ENCODE results near the gene STARD10. TPM values are rescaled to one million over a fixed set of nuclear protein-coding genes. Genes with fewer than 3 reads are reported as not detected.

Gene STARD10
- total and polyA plus RNA-seq, 8 donors: 99.5 to 366 (median 164) TPM

DNA sequence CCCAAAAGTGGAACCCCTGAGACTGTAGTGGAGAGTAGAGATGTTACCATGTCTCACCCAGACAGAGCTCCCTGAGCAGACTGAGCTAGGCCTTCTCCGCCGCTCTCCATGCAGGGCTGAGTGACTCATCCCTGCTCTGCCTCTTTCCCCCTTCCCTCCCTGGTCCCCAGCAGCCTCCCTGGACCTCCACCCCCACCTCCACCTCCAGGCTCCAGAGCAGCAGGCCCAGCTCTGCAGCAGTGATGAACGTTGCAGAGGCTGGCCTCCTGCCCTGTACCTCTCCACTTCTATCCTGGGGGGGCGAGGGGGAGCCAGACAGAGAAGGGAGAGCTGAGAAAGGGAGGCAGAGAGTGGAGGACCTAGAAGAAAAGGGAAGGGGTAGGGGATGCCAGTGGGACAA, 22.3 kb downstream of the STARD10 start:
- no peaks in the 10 kb centered on the region for H3K27me3 ChIP-seq
- no peak overlapping the region for H3K27ac ChIP-seq
- H3K9me3 ChIP-seq: no peaks in the 10 kb centered on the region
- intact Hi-C loops (cut with DNase I): no loop called here
- H3K36me3 ChIP-seq: no peaks in the 10 kb centered on the region
- TF ChIP-seq, protein P1, sequence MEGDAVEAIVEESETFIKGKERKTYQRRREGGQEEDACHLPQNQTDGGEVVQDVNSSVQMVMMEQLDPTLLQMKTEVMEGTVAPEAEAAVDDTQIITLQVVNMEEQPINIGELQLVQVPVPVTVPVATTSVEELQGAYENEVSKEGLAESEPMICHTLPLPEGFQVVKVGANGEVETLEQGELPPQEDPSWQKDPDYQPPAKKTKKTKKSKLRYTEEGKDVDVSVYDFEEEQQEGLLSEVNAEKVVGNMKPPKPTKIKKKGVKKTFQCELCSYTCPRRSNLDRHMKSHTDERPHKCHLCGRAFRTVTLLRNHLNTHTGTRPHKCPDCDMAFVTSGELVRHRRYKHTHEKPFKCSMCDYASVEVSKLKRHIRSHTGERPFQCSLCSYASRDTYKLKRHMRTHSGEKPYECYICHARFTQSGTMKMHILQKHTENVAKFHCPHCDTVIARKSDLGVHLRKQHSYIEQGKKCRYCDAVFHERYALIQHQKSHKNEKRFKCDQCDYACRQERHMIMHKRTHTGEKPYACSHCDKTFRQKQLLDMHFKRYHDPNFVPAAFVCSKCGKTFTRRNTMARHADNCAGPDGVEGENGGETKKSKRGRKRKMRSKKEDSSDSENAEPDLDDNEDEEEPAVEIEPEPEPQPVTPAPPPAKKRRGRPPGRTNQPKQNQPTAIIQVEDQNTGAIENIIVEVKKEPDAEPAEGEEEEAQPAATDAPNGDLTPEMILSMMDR (IDR thresholded peaks at IDR 0.05): no peak
- H3K4me1 ChIP-seq: peaks cover 27 to 35% (median 35%) of the 10 kb centered on the region in 3 donors
- no peak overlapping the region for H3K4me3 ChIP-seq
- DNase-seq (no peak), FAIRE-seq (no peak), ATAC-seq (peak in 1 of 4 donors; percentile 23)
- WGBS, 2 donors: 63 to 64% methylated on average over 4 of the region's 4 CpGs

DNA sequence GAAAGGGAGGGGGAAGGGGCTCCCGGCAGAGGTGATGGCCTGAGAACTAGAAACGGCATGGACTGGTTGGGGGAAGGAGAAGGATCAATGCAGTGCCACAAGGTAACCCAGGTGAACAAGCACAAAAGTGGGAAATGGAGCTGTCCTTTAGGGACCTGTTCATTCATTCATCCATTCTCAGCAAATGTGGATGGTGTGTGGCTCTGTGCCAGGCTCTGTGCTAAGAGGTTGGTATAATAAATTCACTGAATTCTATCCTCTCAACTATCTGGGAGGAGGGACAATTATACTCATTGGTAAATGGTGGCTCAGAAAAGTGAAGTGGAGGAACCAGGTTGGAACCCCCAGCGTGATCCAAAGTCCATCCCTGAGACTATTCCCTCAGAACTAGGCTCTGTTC, 23.0 kb downstream of the STARD10 start:
- Histone ChIP-seq H3K36me3 (no peaks in the 10 kb centered on the region), H3K4me1 (peaks cover 20 to 28% (median 28%) of the 10 kb centered on the region in 3 donors), H3K27me3 (no peaks in the 10 kb centered on the region), H3K9me3 (no peaks in the 10 kb centered on the region), H3K27ac (no peak overlapping the region), H3K4me3 (no peak overlapping the region)
- TF ChIP-seq, protein P1 (IDR thresholded peaks at IDR 0.05): no peak
- no peak for FAIRE-seq
- DNase-seq: no peak
- WGBS, 2 donors: 84 to 90% methylated on average over 3 of the region's 3 CpGs
- ATAC-seq: no peak
- intact Hi-C loops (cut with DNase I): no loop called here

DNA sequence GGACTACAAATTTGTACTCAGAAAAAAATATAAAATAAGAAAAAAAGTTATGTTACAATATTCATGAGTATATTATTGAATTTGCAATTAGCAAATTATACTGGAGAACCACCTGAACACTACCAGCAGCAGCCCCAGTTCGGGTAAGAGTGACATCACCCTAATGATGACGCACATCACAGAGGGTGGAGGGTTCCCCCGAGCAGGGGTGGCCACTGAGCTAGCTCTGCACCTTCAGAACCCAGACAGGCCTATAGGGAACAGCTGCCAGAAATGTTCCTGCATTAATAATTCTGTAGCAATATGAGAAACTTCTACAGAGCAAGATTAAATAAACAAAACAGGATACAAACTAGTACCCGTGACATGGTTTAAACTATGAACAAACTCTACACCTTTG, 24.2 kb downstream of the STARD10 start:
- Histone ChIP-seq H3K4me1 (peaks cover 9 to 19% (median 19%) of the 10 kb centered on the region in 3 donors), H3K9me3 (no peaks in the 10 kb centered on the region), H3K27ac (no peak overlapping the region), H3K27me3 (no peaks in the 10 kb centered on the region), H3K36me3 (no peaks in the 10 kb centered on the region), H3K4me3 (no peak overlapping the region)
- ATAC-seq (no peak), DNase-seq (no peak), FAIRE-seq (no peak)
- intact Hi-C loops (cut with DNase I): no loop called here
- WGBS, 2 donors: 63 to 67% methylated on average over 4 of the region's 4 CpGs
- TF ChIP-seq, protein P1 (IDR thresholded peaks at IDR 0.05): no peak

- intact Hi-C loops (cut with DNase I): no loop called here
- Histone ChIP-seq H3K4me3 (no peak overlapping the region), H3K27me3 (no peaks in the 10 kb centered on the region), H3K4me1 (peaks cover 4 to 9% (median 8%) of the 10 kb centered on the region in 3 donors), H3K27ac (no peak overlapping the region), H3K36me3 (no peaks in the 10 kb centered on the region), H3K9me3 (no peaks in the 10 kb centered on the region)
- WGBS, 2 donors: 82 to 96% methylated on average over 3 of the region's 3 CpGs
- no peak for DNase-seq
- TF ChIP-seq, protein P1 (IDR thresholded peaks at IDR 0.05): no peak
- no peak for FAIRE-seq
- ATAC-seq: no peak
Measured at GRCh38 chr11:72768581-72768980, 25.3 kb downstream of the STARD10 start.

DNA sequence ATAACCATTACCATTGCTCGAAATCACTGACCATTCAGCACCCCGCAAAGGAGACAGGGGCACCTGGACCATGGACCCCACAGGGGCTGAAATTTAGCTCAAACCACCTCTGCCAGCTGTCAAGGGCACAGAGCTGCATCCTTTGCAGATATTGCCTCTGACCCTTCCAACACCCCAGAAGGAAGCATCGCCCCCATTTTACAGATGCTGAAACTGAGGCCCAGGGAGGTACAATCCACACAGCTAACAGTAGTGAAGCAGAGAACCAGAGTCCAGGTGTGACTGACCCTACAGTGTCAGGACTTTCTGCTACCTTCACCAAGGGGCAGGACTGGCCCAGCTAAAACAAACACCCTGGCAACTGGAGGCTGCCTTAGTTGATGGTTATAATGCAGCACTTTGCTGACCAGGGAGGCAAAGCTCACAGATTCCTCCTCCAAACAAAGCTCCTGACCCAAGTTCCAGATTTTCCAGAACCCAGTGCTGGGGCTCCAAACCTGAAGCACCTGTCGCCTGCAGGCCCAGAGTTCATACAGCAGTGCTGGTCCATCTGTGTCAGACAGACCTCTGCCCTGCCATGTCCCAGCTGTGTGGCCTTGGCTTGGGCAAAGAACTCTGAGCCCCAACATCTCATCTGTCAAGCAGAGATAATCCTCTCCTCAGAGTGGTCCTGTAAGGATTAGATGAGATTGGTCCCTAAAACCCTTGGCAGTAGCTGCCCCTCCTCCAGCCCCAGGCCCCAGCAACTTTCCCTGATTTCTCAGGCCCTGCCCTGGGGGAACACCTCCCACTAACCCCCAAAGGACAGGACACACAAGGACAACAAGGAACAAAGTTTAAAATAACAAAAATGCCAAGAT, 26.4 kb downstream of the STARD10 start:
- H3K4me3 ChIP-seq: no peak overlapping the region
- no peaks in the 10 kb centered on the region for H3K27me3 ChIP-seq
- TF ChIP-seq, protein P1 (IDR thresholded peaks at IDR 0.05): no peak
- H3K4me1 ChIP-seq: peaks cover 0 to 6% (median under 1%) of the 10 kb centered on the region in 3 donors
- intact Hi-C loops (cut with DNase I): no loop called here
- no peaks in the 10 kb centered on the region for H3K36me3 ChIP-seq
- no peak overlapping the region for H3K27ac ChIP-seq
- FAIRE-seq (no peak), ATAC-seq (no peak), DNase-seq (no peak)
- no peaks in the 10 kb centered on the region for H3K9me3 ChIP-seq
- 88 to 89% methylated on average over 4 of the region's 4 CpGs for WGBS, 2 donors

Data from pancreas (tissue), 10 donors.